Activated CD4-positive, alpha-beta T cell treated with anti-CD3 and anti-CD28 coated beads for 36 hours (primary cell): ENCODE measurements around the gene NEDD4L. TPM values are rescaled to one million over a fixed set of nuclear protein-coding genes. Genes with fewer than 3 reads are reported as not detected.
"Not testable (repeated sequence)": the region's sequence is repeated elsewhere in the genome, so short reads cannot be mapped to it uniquely, and the experiment has no call there.

Experiments
- ATAC-seq: fragments of 200-7000 bp; cut with Tn5 transposase; one replicate; pipeline ENCODE4 v1.10.0; 2021; ENCODE audit warnings: mild to moderate bottlenecking, moderate library complexity
- CTCF ChIA-PET: fragments of 350-600 bp; sonication (Branson Sonifier 250); formaldehyde crosslinking; loops from one replicate; lab custom pipeline; 2021; ENCODE audit warnings: antibody characterized with exemption; lab: Charles Lee
- POLR2A ChIA-PET: fragments of 350-600 bp; sonication (Branson Sonifier 250); formaldehyde crosslinking; loops from one replicate; lab custom pipeline; 2021; ENCODE audit warnings: antibody characterized with exemption, inconsistent platforms; lab: Charles Lee
- DNase-seq: peaks from one replicate; pipeline ENCODE4 v3.0.0-alpha.2; 2020
- H3K27ac Mint-ChIP-seq: one replicate; pipeline ENCODE4 v1.8.0; 2021; ENCODE audit warnings: mixed read lengths
- H3K27me3 Mint-ChIP-seq: one replicate; pipeline ENCODE4 v1.8.0; 2021; ENCODE audit warnings: mixed read lengths
- H3K36me3 Mint-ChIP-seq: one replicate; pipeline ENCODE4 v1.8.0; 2021; ENCODE audit warnings: low read depth, mixed read lengths
- H3K4me1 Mint-ChIP-seq: one replicate; pipeline ENCODE4 v1.8.0; 2021; ENCODE audit warnings: mixed read lengths
- H3K4me3 Mint-ChIP-seq: one replicate; pipeline ENCODE4 v1.8.0; 2021; ENCODE audit warnings: mild to moderate bottlenecking, moderate library complexity, mixed read lengths
- H3K9me3 Mint-ChIP-seq: one replicate; pipeline ENCODE4 v1.8.0; 2021; ENCODE audit warnings: low read depth, mixed read lengths
- intact Hi-C, 2 experiments: fragments of 100-400 bp; cut with DNase I in 1 of 2; cut with micrococcal nuclease in 1 of 2; formaldehyde crosslinking; loops; one replicate each; pipeline versions ENCODE4 v1.14.2 to v1.15.1; 2022 to 2024; cut with DNase I, micrococcal nuclease
- total RNA-seq, 2 experiments: library from RNA; stranded (reverse); gene quantifications; one replicate each; pipeline ENCODE4 v1.2.3, GENCODE V29; 2021

NEDD4L gene
- total RNA-seq, 2 experiments from 2014 or later: 6.4 to 6.8 TPM

- no peak for ATAC-seq
- no peaks in the 10 kb centered on the region for H3K36me3 Mint-ChIP-seq
- POLR2A ChIA-PET: no interaction called here
Observed at GRCh38 chr18:58257461-58257860, 213.4 kb downstream of the NEDD4L start.

DNA sequence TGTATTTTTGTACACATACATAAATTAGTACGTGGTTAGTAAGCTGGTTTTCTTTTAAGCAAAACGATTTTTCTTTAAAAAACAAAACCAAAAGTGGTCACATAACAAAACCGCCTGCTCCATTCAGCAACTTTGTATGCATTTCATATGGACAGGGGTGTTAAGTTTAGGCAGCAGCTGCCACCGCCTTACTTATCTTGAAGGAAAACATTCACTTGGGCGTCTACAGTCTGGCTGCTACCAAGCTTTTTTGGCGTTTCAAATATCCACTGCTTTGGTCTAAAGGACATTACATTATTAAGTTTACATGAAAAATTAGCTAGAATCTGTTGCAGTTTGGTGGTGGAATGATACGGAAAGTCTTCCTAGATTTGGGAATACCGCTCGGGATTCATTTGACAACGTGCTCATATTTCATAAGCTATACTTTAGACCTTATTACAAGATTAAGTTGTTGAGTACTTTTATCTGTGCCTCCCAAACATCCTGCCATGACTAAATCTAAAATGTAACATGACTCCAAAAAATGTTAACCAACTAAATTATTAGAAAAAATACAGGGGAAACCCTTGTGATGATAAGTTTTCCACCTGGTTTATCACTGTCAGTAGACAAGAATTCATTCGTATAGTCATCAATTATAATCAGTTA lies 214.8 kb downstream of the NEDD4L start:
- Mint-ChIP-seq H3K27ac (no peak overlapping the region), H3K4me3 (no peak overlapping the region), H3K27me3 (no peaks in the 10 kb centered on the region), H3K36me3 (no peaks in the 10 kb centered on the region), H3K4me1 (peaks cover 7% of the 10 kb centered on the region), H3K9me3 (no peaks in the 10 kb centered on the region)
- no peak for ATAC-seq
- ChIA-PET CTCF (interaction anchor here (0.6 to 0.9 kb wide), 2 partner anchors 9 to 62 kb away, joined by 3 read pairs; no protein-coding TSS in a partner anchor), POLR2A (interaction anchor here (0.6 kb wide), 1 partner anchor 164 kb away, joined by 3 read pairs; no protein-coding TSS in a partner anchor)
- no peak for DNase-seq
- intact Hi-C loops: no loop called here

More at GRCh38 chr18:58257461-58257860, 213.4 kb downstream of the NEDD4L start:
- no peak overlapping the region for H3K4me3 Mint-ChIP-seq
- no peaks in the 10 kb centered on the region for H3K9me3 Mint-ChIP-seq
- CTCF ChIA-PET: no interaction called here
- no peaks in the 10 kb centered on the region for H3K4me1 Mint-ChIP-seq
- H3K27ac Mint-ChIP-seq: no peak overlapping the region
- no peaks in the 10 kb centered on the region for H3K27me3 Mint-ChIP-seq
- intact Hi-C loops: no loop called here
- no peak for DNase-seq

DNA sequence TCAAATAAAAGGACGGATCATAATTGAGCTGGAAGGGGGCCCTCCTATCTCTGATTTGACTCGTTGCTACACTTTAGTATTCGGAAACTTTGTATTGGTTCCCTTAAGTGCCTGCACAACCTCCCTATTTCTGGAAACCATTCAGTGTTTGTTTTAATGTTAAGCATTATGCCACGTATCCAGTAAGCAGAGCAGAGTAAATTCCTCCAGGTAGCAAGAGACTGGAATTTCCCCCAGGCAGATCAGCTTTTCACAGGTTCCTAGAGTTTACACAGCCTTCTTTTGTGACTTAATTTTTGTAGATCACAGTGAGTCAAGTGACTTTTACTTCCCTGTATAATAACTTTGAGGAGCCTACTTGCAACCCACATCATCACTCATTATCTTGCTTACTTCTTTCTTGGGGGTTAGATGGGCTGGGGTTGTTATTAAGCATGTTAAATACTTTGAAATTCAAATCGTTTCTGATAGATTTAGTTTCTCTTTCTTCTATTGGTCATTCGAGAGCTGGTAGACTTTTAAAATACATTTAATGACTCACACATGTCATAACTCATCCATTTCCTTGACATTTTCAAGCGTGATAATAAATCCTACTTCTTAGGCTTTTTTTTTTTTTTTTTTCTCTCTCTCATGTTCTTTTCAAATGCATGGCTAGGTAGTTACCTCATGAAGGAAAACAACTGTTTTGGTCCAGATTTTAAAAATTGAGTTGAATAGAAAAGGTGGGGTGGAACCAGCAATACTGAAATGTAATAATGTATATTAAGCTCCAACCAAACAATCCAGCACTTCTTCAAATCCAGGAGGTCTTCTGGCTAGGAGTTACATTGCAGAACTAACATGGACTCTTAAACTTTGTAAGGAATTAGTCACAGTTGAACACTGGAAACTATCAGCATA lies 219.3 kb downstream of the NEDD4L start:
- POLR2A ChIA-PET: no interaction called here
- Mint-ChIP-seq H3K27ac (no peak overlapping the region), H3K27me3 (no peaks in the 10 kb centered on the region), H3K4me1 (peaks cover 7% of the 10 kb centered on the region), H3K9me3 (no peaks in the 10 kb centered on the region), H3K36me3 (no peaks in the 10 kb centered on the region), H3K4me3 (no peak overlapping the region)
- DNase-seq: no peak
- CTCF ChIA-PET: interaction anchor here (0.6 to 0.9 kb wide), 2 partner anchors 8 to 188 kb away, joined by 3 read pairs; no protein-coding TSS in a partner anchor
- intact Hi-C loops: no loop called here
- peak; percentile 26 for ATAC-seq

DNA sequence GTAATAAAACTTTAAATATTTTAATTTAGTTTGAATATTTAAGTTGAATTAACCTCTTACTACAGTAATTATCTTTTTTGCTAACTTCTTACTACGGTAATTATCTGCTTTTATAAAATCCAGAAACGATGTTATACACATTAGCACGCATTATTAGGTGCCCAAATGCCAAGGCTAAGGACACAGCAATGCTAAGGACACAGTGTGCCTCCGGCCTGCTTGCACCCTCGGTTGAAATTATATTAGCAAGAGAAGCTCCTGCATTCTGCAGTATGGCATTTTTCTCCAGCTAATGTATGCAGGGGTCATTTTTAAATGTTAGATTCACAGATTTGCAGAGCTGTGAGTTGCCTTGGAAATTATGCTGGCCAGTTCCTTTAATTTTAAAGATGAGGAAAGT lies 220.0 kb downstream of the NEDD4L start:
- CTCF ChIA-PET: interaction anchor here (0.6 kb wide), 1 partner anchor 187 kb away, joined by 3 read pairs; no protein-coding TSS in a partner anchor
- Mint-ChIP-seq H3K9me3 (no peaks in the 10 kb centered on the region), H3K36me3 (no peaks in the 10 kb centered on the region), H3K4me1 (peaks cover 7% of the 10 kb centered on the region), H3K27ac (no peak overlapping the region), H3K4me3 (no peak overlapping the region), H3K27me3 (no peaks in the 10 kb centered on the region)
- intact Hi-C loops: no loop called here
- DNase-seq (no peak), ATAC-seq (no peak)
- POLR2A ChIA-PET: no interaction called here

DNA sequence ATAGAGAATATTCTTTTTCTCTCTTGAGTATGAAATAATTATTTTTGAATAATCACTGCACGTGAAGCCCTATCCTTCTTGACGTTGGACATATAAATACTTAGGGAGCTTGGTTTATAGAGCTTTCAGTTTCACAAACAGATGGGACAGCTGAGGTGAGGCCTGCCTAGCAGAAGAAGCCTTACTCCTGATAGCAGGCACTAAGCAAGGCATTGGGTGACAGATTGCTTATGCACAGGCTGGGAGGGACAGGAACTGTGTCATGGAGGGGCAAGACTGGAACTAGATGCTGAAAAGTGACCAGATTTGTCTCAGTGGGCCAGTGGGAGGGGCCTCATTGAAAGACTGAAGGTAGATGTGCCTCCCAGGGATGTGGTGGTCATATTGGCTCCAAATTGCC lies 220.8 kb downstream of the NEDD4L start:
- DNase-seq: no peak
- POLR2A ChIA-PET: interaction anchor here (0.6 kb wide), 1 partner anchor 8 kb away, joined by 3 read pairs; no protein-coding TSS in a partner anchor
- peaks cover 7% of the 10 kb centered on the region for H3K4me1 Mint-ChIP-seq
- H3K36me3 Mint-ChIP-seq: no peaks in the 10 kb centered on the region
- no peak overlapping the region for H3K27ac Mint-ChIP-seq
- intact Hi-C loops: no loop called here
- no peaks in the 10 kb centered on the region for H3K9me3 Mint-ChIP-seq
- CTCF ChIA-PET: no interaction called here
- no peak for ATAC-seq
- no peaks in the 10 kb centered on the region for H3K27me3 Mint-ChIP-seq
- no peak overlapping the region for H3K4me3 Mint-ChIP-seq

- H3K27ac Mint-ChIP-seq: not testable (repeated sequence)
Observed at GRCh38 chr18:58265489-58265888, 221.5 kb downstream of the NEDD4L start.

DNA sequence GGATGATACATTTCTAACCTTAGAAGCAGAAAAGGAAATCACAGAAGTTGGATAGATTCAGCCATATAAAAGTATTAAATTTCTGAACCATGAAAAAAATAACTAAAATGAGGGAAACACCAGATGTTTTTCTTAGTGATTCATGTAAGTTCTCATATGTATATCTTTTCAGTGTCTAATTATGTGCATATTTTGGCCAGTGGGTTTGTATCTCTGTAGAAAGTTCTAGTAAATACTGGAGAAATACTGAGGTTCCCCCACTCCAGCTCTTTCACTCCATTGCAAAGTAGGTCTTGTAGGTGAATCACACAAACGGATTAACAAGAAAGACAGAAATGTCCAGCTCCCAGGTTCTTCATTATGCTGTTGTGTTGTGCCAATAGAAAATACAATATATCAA lies 222.3 kb downstream of the NEDD4L start:
- Mint-ChIP-seq H3K4me1 (peaks cover 7% of the 10 kb centered on the region), H3K4me3 (no peak overlapping the region), H3K27ac (no peak overlapping the region), H3K27me3 (no peaks in the 10 kb centered on the region), H3K36me3 (no peaks in the 10 kb centered on the region), H3K9me3 (no peaks in the 10 kb centered on the region)
- intact Hi-C loops: no loop called here
- ChIA-PET POLR2A (no interaction called here), CTCF (no interaction called here)
- ATAC-seq (no peak), DNase-seq (no peak)

More at GRCh38 chr18:58265489-58265888, 221.5 kb downstream of the NEDD4L start:
- H3K36me3 Mint-ChIP-seq, POLR2A ChIA-PET, DNase-seq, H3K4me3 Mint-ChIP-seq, CTCF ChIA-PET, H3K27me3 Mint-ChIP-seq, ATAC-seq, H3K4me1 Mint-ChIP-seq, H3K9me3 Mint-ChIP-seq, intact Hi-C loops: not testable (repeated sequence)

DNA sequence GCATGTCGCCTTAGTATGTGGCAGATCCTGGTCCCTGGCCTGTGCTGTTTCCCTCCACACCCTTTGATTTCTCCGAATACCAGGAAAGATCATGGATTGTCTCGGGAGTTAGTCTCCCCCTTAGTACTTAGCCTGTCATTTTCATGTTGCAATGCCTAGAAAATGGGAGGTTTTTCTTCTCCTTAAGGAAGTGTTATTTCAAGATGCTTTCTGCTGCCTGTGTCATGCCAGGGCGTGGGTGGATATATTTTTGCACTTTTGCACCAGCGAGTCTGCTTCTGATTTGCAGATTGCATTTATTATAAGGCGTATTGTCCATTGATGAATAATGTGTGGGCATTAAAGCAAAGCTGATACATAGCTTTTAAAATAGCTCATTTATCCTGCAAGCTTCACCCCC lies 223.5 kb downstream of the NEDD4L start:
- ChIA-PET POLR2A (no interaction called here), CTCF (no interaction called here)
- Mint-ChIP-seq H3K4me1 (peaks cover 8% of the 10 kb centered on the region), H3K4me3 (no peak overlapping the region), H3K27me3 (no peaks in the 10 kb centered on the region), H3K9me3 (no peaks in the 10 kb centered on the region), H3K36me3 (no peaks in the 10 kb centered on the region), H3K27ac (no peak overlapping the region)
- DNase-seq (no peak), ATAC-seq (no peak)
- intact Hi-C loops: no loop called here

- POLR2A ChIA-PET: no interaction called here
- Mint-ChIP-seq H3K27me3 (no peaks in the 10 kb centered on the region), H3K4me3 (no peak overlapping the region), H3K36me3 (no peaks in the 10 kb centered on the region), H3K9me3 (no peaks in the 10 kb centered on the region), H3K4me1 (peaks cover 11% of the 10 kb centered on the region), H3K27ac (no peak overlapping the region)
- intact Hi-C loops: no loop called here
- no peak for ATAC-seq
- DNase-seq: no peak
- CTCF ChIA-PET: no interaction called here
Observed at GRCh38 chr18:58268849-58269248, 224.8 kb downstream of the NEDD4L start.

DNA sequence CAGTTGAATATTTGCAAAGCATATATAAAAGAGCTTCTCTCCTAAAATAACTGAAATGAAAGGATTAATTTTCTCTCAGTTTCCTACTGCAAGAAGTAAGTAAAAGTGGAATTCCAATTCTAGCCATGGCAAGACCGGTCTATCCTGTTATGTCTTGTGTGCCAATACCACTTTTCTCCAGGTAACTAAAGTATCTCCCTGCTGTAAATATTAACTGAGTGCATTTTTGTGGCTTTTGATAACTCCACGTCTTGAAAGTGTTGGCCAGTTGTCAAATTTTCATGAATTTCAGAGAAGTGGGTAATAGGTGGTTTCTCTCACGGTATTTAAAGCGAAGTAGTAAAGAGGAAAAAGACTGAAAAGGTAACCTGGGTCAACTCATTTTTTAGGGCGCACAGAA lies 225.9 kb downstream of the NEDD4L start:
- intact Hi-C loops: no loop called here

GRCh38 chr18:58270396-58270795 lies 226.4 kb downstream of the NEDD4L start:
- CTCF ChIA-PET: no interaction called here
- intact Hi-C loops: no loop called here
- H3K27ac Mint-ChIP-seq: no peak overlapping the region

More for the DNA sequence above, 225.9 kb downstream of the NEDD4L start:
- Mint-ChIP-seq H3K4me3 (no peak overlapping the region), H3K36me3 (no peaks in the 10 kb centered on the region), H3K4me1 (peaks cover 11% of the 10 kb centered on the region), H3K27me3 (no peaks in the 10 kb centered on the region), H3K9me3 (no peaks in the 10 kb centered on the region), H3K27ac (no peak overlapping the region)
- CTCF ChIA-PET: no interaction called here
- DNase-seq (no peak), ATAC-seq (no peak)
- POLR2A ChIA-PET: no interaction called here

More at GRCh38 chr18:58270396-58270795, 226.4 kb downstream of the NEDD4L start:
- Mint-ChIP-seq H3K9me3 (no peaks in the 10 kb centered on the region), H3K4me3 (no peak overlapping the region), H3K36me3 (no peaks in the 10 kb centered on the region), H3K27me3 (no peaks in the 10 kb centered on the region), H3K4me1 (peaks cover 11% of the 10 kb centered on the region)
- ATAC-seq: no peak
- DNase-seq: no peak
- POLR2A ChIA-PET: no interaction called here
